ENCODE data around the gene RPSA. TPM values are rescaled to one million over a fixed set of nuclear protein-coding genes. Genes with fewer than 3 reads are reported as not detected.
A peak's percentile ranks its signal among the peaks of the same experiment; 100 is the strongest.

RPSA gene
- total and polyA plus RNA-seq, 9 of the 15 experiments (the other 6 are each of a cell fraction or from before 2014, with no cell fraction given) = 2,290 to 4,272 (median 2,730) TPM

DNA sequence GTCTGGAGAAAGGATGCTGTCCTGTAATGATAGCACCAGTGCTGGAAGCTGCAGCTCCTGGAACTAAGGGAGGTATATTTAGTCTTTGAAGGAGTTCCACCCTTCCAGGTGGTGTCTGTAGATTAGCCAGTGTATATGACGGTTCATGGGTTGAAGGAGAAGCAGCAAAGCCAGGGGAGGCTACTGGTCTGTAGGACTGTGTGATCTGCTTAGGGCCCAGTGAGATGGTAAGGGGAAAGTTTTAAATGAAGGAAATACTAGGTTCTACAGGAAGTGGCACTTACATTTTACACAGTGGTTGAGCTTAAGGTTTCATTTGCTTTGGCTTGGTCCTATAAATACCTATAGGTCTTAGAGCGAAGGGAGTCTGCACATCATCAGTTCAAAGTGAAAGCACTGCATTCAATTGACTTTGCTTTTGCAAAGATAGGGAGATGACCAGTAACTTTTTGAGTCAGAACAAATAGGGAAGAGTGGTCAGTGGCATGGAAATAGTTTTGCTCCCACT lies 17.7 kb upstream of the RPSA start (continued):
- TF ChIP-seq CEBPZ (IDR thresholded peaks at IDR 0.05; ENCODE audit: borderline replicate concordance, low read depth, low read length) = no peak
- peak; percentile 86 for TF ChIP-seq CBFA2T2 (conservative IDR thresholded peaks at IDR 0.05)
- TF ChIP-seq FOXK1 (CRISPR knock-in tag; IDR thresholded peaks at IDR 0.05; ENCODE audit: borderline replicate concordance) = no peak
- TF ChIP-seq CBX3 (IDR thresholded peaks at IDR 0.05; ENCODE audit: borderline replicate concordance in 1 of 2, low read length in 2 of 2) = peak in 1 of 2 experiments; percentile 63; a peak in 1 of 3 replicates
- TF ChIP-seq NCOR1 (IDR thresholded peaks at IDR 0.05) = peak; percentile 95
- peak; percentile 47; the same call in 1 of the 2 replicates for TF ChIP-seq HMBOX1 (IDR thresholded peaks at IDR 0.05)
- peak; percentile 59; the same call in 1 of the 2 replicates for TF ChIP-seq LEF1 (IDR thresholded peaks at IDR 0.05)
- TF ChIP-seq SMAD4 (CRISPR knock-in tag; conservative IDR thresholded peaks at IDR 0.05) = peak; percentile 98
- no peak for TF ChIP-seq TAF7 (tag; IDR thresholded peaks at IDR 0.05)
- no peak for TF ChIP-seq ZNF263 (CRISPR knock-in tag; IDR thresholded peaks at IDR 0.05; ENCODE audit: borderline replicate concordance)
- no peak for TF ChIP-seq VEZF1 (CRISPR knock-in tag; IDR thresholded peaks at IDR 0.05)
- peak; percentile 83; the same call in 1 of the 2 replicates for TF ChIP-seq MEF2A (IDR thresholded peaks at IDR 0.05; ENCODE audit: control insufficient read depth, low read depth, low read length)
- TF ChIP-seq TAL1 (IDR thresholded peaks at IDR 0.05) = peak; percentile 85
- TF ChIP-seq TEAD4 (IDR thresholded peaks at IDR 0.05; ENCODE audit: low read length) = peak; percentile 86
- no peak for TF ChIP-seq TEAD4 (CRISPR knock-in tag; IDR thresholded peaks at IDR 0.05; ENCODE audit: borderline replicate concordance)
- TF ChIP-seq TBP (optimal IDR thresholded peaks at IDR 0.05; ENCODE audit: low read depth, low read length) = peak; percentile 22
- TF ChIP-seq, protein P1, sequence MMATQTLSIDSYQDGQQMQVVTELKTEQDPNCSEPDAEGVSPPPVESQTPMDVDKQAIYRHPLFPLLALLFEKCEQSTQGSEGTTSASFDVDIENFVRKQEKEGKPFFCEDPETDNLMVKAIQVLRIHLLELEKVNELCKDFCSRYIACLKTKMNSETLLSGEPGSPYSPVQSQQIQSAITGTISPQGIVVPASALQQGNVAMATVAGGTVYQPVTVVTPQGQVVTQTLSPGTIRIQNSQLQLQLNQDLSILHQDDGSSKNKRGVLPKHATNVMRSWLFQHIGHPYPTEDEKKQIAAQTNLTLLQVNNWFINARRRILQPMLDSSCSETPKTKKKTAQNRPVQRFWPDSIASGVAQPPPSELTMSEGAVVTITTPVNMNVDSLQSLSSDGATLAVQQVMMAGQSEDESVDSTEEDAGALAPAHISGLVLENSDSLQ (IDR thresholded peaks at IDR 0.05) = no peak
- TF ChIP-seq, protein P2, sequence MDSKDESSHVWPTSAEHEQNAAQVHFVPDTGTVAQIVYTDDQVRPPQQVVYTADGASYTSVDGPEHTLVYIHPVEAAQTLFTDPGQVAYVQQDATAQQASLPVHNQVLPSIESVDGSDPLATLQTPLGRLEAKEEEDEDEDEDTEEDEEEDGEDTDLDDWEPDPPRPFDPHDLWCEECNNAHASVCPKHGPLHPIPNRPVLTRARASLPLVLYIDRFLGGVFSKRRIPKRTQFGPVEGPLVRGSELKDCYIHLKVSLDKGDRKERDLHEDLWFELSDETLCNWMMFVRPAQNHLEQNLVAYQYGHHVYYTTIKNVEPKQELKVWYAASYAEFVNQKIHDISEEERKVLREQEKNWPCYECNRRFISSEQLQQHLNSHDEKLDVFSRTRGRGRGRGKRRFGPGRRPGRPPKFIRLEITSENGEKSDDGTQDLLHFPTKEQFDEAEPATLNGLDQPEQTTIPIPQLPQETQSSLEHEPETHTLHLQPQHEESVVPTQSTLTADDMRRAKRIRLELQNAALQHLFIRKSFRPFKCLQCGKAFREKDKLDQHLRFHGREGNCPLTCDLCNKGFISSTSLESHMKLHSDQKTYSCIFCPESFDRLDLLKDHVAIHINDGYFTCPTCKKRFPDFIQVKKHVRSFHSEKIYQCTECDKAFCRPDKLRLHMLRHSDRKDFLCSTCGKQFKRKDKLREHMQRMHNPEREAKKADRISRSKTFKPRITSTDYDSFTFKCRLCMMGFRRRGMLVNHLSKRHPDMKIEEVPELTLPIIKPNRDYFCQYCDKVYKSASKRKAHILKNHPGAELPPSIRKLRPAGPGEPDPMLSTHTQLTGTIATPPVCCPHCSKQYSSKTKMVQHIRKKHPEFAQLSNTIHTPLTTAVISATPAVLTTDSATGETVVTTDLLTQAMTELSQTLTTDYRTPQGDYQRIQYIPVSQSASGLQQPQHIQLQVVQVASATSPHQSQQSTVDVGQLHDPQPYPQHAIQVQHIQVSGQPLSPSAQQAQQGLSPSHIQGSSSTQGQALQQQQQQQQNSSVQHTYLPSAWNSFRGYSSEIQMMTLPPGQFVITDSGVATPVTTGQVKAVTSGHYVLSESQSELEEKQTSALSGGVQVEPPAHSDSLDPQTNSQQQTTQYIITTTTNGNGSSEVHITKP (IDR thresholded peaks at IDR 0.05; ENCODE audit: partially characterized antibody) = peak; percentile 31
